Body of pancreas (tissue), 4 donors: ENCODE data around the gene TM6SF1.
"Not testable (repeated sequence)": the region's sequence is repeated elsewhere in the genome, so short reads cannot be mapped to it uniquely, and the experiment has no call there.

Experiments used
- POLR2A ChIP-seq, 3 donors: fragments of 450-650 bp; IDR thresholded peaks; one replicate each; pipeline ENCODE4 v1.6.1; 2016; ENCODE audit warnings: antibody characterized with exemption in 3 of 3, mild to moderate bottlenecking in 2 of 3
- TF ChIP-seq, protein P1 (sequence below), 7 experiments: fragments of 450-650 bp in 4 of 7; fragments of 200-600 bp in 3 of 7; sonication (generic) in 3 of 7; IDR thresholded peaks; one replicate each; pipeline ENCODE4 v1.5.1; 2016 to 2019; ENCODE audit warnings: antibody characterized with exemption in 7 of 7

DNA sequence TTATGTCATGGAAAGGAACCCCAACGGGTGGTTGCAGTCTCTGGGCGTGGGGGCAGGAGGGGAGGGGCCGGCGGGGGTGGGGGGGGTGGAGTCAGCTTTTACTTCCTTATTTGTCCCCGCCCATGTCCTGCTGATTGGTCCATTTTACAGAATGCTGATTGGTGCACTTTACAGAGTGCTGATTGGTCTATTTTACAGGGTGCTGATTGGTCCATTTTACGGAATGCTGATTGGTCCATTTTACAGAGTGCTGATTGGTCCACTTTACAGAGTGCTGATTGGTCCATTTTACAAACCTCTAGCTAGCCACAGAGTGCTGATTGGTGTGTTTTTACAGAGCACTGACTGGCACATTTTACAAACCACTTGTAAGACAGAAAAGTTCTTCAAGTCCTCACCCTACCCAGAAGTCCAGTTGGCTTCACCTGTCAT lies 38.2 kb upstream of the TM6SF1 start:
- TF ChIP-seq, protein P1, sequence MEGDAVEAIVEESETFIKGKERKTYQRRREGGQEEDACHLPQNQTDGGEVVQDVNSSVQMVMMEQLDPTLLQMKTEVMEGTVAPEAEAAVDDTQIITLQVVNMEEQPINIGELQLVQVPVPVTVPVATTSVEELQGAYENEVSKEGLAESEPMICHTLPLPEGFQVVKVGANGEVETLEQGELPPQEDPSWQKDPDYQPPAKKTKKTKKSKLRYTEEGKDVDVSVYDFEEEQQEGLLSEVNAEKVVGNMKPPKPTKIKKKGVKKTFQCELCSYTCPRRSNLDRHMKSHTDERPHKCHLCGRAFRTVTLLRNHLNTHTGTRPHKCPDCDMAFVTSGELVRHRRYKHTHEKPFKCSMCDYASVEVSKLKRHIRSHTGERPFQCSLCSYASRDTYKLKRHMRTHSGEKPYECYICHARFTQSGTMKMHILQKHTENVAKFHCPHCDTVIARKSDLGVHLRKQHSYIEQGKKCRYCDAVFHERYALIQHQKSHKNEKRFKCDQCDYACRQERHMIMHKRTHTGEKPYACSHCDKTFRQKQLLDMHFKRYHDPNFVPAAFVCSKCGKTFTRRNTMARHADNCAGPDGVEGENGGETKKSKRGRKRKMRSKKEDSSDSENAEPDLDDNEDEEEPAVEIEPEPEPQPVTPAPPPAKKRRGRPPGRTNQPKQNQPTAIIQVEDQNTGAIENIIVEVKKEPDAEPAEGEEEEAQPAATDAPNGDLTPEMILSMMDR (IDR thresholded peaks at IDR 0.05): not testable (repeated sequence)
- not testable (repeated sequence) for TF ChIP-seq POLR2A (IDR thresholded peaks at IDR 0.05)
